Progenitor cell of endocrine pancreas (in vitro differentiated cells): Measurements from ENCODE around the gene HMGXB3. TPM values are rescaled to one million over a fixed set of nuclear protein-coding genes. Genes with fewer than 3 reads are reported as not detected.

Experiments
- DNase-seq: peaks from one replicate; pipeline ENCODE4 v3.0.0; 2021; ENCODE audit warnings: low spot score; ENCODE audit not compliant: unreplicated experiment
- H3K27ac Mint-ChIP-seq: 2 replicates; pipeline ENCODE4 v1.8.0; 2021; ENCODE audit warnings: mild to moderate bottlenecking, moderate library complexity, mixed read lengths
- H3K27me3 Mint-ChIP-seq: 2 replicates; pipeline ENCODE4 v1.8.0; 2021; ENCODE audit warnings: mixed read lengths
- H3K36me3 Mint-ChIP-seq: 2 replicates; pipeline ENCODE4 v1.8.0; 2022; ENCODE audit warnings: mixed read lengths; ENCODE audit not compliant: insufficient read depth
- H3K4me1 Mint-ChIP-seq: 2 replicates; pipeline ENCODE4 v1.8.0; 2021; ENCODE audit warnings: low read depth, mixed read lengths
- H3K4me3 Mint-ChIP-seq: 2 replicates; pipeline ENCODE4 v1.8.0; 2021; ENCODE audit warnings: low read depth, mild to moderate bottlenecking, moderate library complexity, mixed read lengths
- H3K9me3 Mint-ChIP-seq: 2 replicates; pipeline ENCODE4 v1.8.0; 2021; ENCODE audit warnings: low read depth, mixed read lengths
- total RNA-seq: library from RNA; stranded (reverse); gene quantifications from 2 replicates; pipeline ENCODE4 v1.2.1, GENCODE V29; 2021
- TF ChIP-seq, protein P1 (sequence below): fragments of 200-600 bp; sonication (generic); IDR thresholded peaks from one replicate; pipeline ENCODE4 v1.5.0; 2021; ENCODE audit warnings: antibody characterized with exemption, mild to moderate bottlenecking; ENCODE audit not compliant: unreplicated experiment

Gene HMGXB3
- total RNA-seq, 1 donor from 2014 or later, result 39.9 TPM

DNA sequence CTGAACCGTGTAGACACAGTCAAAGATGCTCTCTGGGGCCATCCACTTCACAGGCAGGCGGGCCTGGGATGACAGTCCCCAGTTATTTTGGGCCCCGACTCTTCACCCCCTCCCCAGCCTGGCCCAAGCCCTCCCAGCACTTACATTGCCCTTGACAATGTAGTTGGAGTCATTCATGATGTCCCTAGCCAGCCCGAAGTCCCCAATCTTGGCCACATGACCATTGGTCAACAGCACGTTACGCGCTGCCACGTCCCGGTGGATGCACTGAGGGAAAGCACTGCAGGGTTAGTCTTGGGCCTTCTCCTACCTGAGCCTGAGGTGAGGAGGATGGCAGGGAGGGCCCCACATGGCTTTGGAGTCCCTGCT, 55.5 kb downstream of the HMGXB3 start:
- TF ChIP-seq, protein P1, sequence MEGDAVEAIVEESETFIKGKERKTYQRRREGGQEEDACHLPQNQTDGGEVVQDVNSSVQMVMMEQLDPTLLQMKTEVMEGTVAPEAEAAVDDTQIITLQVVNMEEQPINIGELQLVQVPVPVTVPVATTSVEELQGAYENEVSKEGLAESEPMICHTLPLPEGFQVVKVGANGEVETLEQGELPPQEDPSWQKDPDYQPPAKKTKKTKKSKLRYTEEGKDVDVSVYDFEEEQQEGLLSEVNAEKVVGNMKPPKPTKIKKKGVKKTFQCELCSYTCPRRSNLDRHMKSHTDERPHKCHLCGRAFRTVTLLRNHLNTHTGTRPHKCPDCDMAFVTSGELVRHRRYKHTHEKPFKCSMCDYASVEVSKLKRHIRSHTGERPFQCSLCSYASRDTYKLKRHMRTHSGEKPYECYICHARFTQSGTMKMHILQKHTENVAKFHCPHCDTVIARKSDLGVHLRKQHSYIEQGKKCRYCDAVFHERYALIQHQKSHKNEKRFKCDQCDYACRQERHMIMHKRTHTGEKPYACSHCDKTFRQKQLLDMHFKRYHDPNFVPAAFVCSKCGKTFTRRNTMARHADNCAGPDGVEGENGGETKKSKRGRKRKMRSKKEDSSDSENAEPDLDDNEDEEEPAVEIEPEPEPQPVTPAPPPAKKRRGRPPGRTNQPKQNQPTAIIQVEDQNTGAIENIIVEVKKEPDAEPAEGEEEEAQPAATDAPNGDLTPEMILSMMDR, result no peak
- Mint-ChIP-seq H3K9me3 (no peaks in the 10 kb centered on the region), H3K36me3 (no peaks in the 10 kb centered on the region), H3K27ac (no peak overlapping the region), H3K4me3 (no peak overlapping the region), H3K4me1 (no peaks in the 10 kb centered on the region), H3K27me3 (peaks cover 3% of the 10 kb centered on the region)
- DNase-seq, result no peak

DNA sequence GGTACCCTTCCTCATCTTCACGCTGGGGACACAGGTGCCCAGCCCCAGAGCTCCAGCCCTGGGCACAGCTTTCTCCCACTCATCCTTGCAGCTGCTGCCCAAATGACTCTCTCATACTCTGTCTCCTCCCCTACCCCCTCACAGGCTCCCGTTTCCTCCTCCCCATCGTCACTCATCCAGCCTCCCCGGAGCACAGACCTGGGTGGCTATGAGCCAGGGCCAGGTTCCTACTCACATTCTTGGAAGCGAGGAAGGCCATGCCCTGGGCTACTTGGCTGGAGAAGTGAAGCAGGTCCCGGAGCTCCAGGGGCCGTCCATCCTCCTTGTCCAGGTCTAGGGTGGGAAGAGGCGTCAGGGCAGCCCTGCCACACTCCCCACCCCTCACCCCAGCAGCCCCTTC, 56.5 kb downstream of the HMGXB3 start:
- peaks cover 3% of the 10 kb centered on the region for H3K27me3 Mint-ChIP-seq

DNA sequence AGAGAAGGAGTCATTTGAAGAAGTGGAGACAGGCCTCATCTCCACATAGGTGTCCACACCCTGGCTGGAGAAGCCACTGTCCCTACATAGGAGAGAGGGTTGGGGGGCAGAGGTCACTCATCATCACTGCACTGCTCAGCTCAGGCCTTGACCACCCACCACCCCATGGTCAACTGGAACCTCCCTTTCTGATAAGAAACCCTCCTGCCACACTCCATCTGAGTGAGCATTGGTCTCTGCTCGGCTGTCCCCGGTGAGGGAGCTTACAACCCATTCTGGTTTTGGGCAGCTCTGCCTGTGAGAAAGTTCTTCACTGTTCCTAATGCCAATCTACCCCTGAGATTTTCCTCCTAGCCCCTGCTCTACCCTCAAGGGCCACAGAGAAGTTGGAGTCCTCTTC, 57.0 kb downstream of the HMGXB3 start:
- no peaks in the 10 kb centered on the region for H3K9me3 Mint-ChIP-seq
- no peaks in the 10 kb centered on the region for H3K4me1 Mint-ChIP-seq

More for the DNA sequence above, 56.5 kb downstream of the HMGXB3 start:
- no peak for DNase-seq
- Mint-ChIP-seq H3K4me1 (no peaks in the 10 kb centered on the region), H3K27ac (no peak overlapping the region), H3K9me3 (no peaks in the 10 kb centered on the region), H3K36me3 (no peaks in the 10 kb centered on the region), H3K4me3 (no peak overlapping the region)
- TF ChIP-seq, protein P1, result no peak

DNA sequence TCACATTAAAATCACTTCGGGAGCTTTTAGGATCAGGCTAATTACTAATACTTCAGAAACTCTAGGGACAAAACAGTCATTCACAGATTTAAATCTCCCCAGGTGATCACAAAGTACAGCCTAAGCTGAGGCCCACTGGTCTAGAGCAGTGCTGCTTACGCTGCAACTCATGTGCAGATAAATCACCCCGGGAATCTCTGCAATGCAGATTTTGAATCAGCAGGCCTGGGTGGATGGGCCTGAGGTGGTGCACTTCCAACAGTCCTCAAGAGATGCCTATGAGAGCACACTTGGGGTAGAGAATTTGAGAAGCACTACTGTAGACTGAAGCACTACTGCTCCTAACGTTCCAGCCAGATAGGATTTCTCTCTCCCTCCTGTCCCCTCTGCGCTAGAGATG, 57.5 kb downstream of the HMGXB3 start:
- H3K36me3 Mint-ChIP-seq, result no peaks in the 10 kb centered on the region
- H3K4me1 Mint-ChIP-seq, result no peaks in the 10 kb centered on the region
- TF ChIP-seq, protein P1, result no peak
- DNase-seq, result no peak
- peaks cover 8% of the 10 kb centered on the region for H3K27me3 Mint-ChIP-seq
- no peaks in the 10 kb centered on the region for H3K9me3 Mint-ChIP-seq
- no peak overlapping the region for H3K4me3 Mint-ChIP-seq
- peak overlapping the region; percentile 31 for H3K27ac Mint-ChIP-seq

More for the DNA sequence above, 57.0 kb downstream of the HMGXB3 start:
- TF ChIP-seq, protein P1, result no peak
- no peaks in the 10 kb centered on the region for H3K36me3 Mint-ChIP-seq
- H3K27ac Mint-ChIP-seq, result peak overlapping the region; percentile 31
- H3K4me3 Mint-ChIP-seq, result no peak overlapping the region
- peaks cover 5% of the 10 kb centered on the region for H3K27me3 Mint-ChIP-seq
- no peak for DNase-seq

DNA sequence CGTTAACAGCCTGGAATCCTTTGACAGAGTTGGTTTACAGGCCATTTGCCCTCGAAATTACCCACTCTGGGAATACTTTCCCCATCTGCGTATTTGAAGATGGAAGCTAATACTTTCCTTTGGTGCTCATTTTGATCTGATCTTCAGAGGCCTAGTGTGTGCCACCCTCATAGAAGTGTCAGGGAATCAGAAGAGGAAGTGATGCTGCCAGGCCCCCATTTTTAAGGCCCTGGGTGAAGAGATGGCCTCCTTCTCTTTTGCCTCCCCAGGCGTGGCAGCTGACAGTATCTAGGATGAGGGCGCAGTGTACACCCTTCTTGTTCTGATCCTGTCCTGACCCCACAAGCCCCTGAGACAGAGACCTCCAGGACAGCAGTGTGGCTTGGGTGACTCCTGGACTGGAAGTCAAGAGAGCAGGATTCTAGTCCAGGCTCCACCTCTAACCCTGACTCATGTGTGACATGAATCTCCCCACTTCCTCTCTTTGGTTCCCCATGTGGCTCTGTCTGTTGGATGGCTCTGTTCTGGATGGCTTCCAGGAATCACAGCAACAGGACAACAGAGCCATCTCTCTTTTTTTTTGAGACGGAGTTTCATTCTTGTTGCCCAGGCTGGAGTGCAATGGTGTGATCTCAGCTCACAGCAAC, 58.1 kb downstream of the HMGXB3 start:
- H3K4me1 Mint-ChIP-seq, result no peaks in the 10 kb centered on the region
- no peaks in the 10 kb centered on the region for H3K9me3 Mint-ChIP-seq
- no peaks in the 10 kb centered on the region for H3K36me3 Mint-ChIP-seq
- no peak for DNase-seq
- H3K4me3 Mint-ChIP-seq, result no peak overlapping the region
- peaks cover 12% of the 10 kb centered on the region for H3K27me3 Mint-ChIP-seq
- no peak overlapping the region for H3K27ac Mint-ChIP-seq
- TF ChIP-seq, protein P1, result no peak
